HCT116 (cell line): ENCODE data around the gene SLIT1. TPM values are rescaled to one million over a fixed set of nuclear protein-coding genes. Genes with fewer than 3 reads are reported as not detected.

ENCODE experiments used
- ATAC-seq: fragments of 200-7000 bp; cut with Tn5 transposase; 2 replicates; pipeline ENCODE4 v1.9.1; 2020; ENCODE audit warnings: mild to moderate bottlenecking, moderate library complexity
- BruUV-seq: library from RNA; stranded (reverse); fragments of 400-500 nt; replicated peaks from 2 replicates; lab custom pipeline; 2021; lab: Mats Ljungman, UMichigan
- CTCF ChIA-PET: fragments of 300-600 bp; sonication (Branson Sonifier 250); formaldehyde crosslinking; loops from one replicate; lab custom pipeline; 2021; ENCODE audit warnings: antibody characterized with exemption; lab: Charles Lee
- POLR2A ChIA-PET: fragments of 300-600, 350-600 bp; sonication (Branson Sonifier 250); formaldehyde crosslinking; loops from one replicate; lab custom pipeline; 2021; ENCODE audit warnings: antibody characterized with exemption; lab: Charles Lee
- RAD21 ChIA-PET, 2 experiments: fragments of 300-600 bp; sonication (Branson Sonifier 250); formaldehyde crosslinking; loops; one replicate each; lab custom pipeline; 2023; ENCODE audit warnings: low total read pairs in 2 of 2; ENCODE audit not compliant: uncharacterized antibody in 2 of 2, unreplicated experiment in 2 of 2, low non-redundant PET in 1 of 2; lab: Charles Lee
- DNase-seq: peaks from one replicate; pipeline ENCODE4 v3.0.0-alpha.2; 2010; ENCODE audit warnings: low read depth, low spot score
- H2AFZ ChIP-seq: fragments of 200-600 bp; shearing (Covaris generic), sonication (generic); 2 replicates; pipeline ENCODE4 v1.6.1; 2017; ENCODE audit warnings: low read depth, mixed run types, mixed read lengths, antibody characterized with exemption, low read length; ENCODE audit not compliant: poor library complexity, severe bottlenecking
- H3K27ac ChIP-seq: 2 replicates; pipeline ENCODE4 v1.5.1; 2012; ENCODE audit warnings: low read depth, low read length
- H3K27me3 ChIP-seq: fragments of 200-600 bp; sonication (generic); 2 replicates; pipeline ENCODE4 v1.6.1; 2016; ENCODE audit warnings: mixed run types, low read length, mixed read lengths; ENCODE audit not compliant: insufficient read depth
- H3K36me3 ChIP-seq, 2 experiments: fragments of 200-500 bp in 1 of 2; fragments of 200-600 bp in 1 of 2; sonication (Bioruptor generic) in 1 of 2; sonication (generic) in 1 of 2; 2 replicates each; pipeline versions ENCODE4 v1.5.1 to v1.6.1; 2014 to 2016; ENCODE audit warnings: low read length in 2 of 2, inconsistent platforms in 1 of 2, mixed read lengths in 1 of 2, mixed run types in 1 of 2; ENCODE audit not compliant: insufficient read depth in 2 of 2, control insufficient read depth in 1 of 2
- H3K4me1 ChIP-seq, 2 experiments: fragments of 200-600 bp in 1 of 2; sonication (generic) in 1 of 2; 2 replicates each; pipeline versions ENCODE4 v1.5.1 to v1.6.1; 2012 to 2017; ENCODE audit warnings: low read length in 2 of 2, inconsistent platforms in 1 of 2, mild to moderate bottlenecking in 1 of 2, mixed read lengths in 1 of 2, mixed run types in 1 of 2, moderate library complexity in 1 of 2; ENCODE audit not compliant: insufficient read depth in 2 of 2, control insufficient read depth in 1 of 2
- H3K4me2 ChIP-seq: fragments of 200-600 bp; sonication (generic); 2 replicates; pipeline ENCODE4 v1.6.1; 2017; ENCODE audit warnings: mixed run types, low read length, mixed read lengths
- H3K4me3 ChIP-seq, 2 experiments: fragments of 200-600 bp in 1 of 2; sonication (generic) in 1 of 2; replicated peaks in 1 of 2; 2 replicates each; pipeline ENCODE4 v1.5.1; 2011 to 2016; ENCODE audit warnings: low read length in 2 of 2, control low read depth in 1 of 2, low read depth in 1 of 2, mild to moderate bottlenecking in 1 of 2, mixed read lengths in 1 of 2, mixed run types in 1 of 2
- H3K79me2 ChIP-seq: fragments of 200-600 bp; sonication (generic); 2 replicates; pipeline ENCODE4 v1.6.1; 2017; ENCODE audit warnings: mild to moderate bottlenecking, mixed run types, low read length, moderate library complexity, mixed read lengths; ENCODE audit not compliant: insufficient read depth
- H3K9ac ChIP-seq: fragments of 200-600 bp; sonication (generic); 2 replicates; pipeline ENCODE4 v1.6.1; 2016; ENCODE audit warnings: low read length, mixed read lengths
- H3K9me2 ChIP-seq: fragments of 200-600 bp; sonication (generic), shearing (Covaris generic); 2 replicates; pipeline ENCODE4 v1.6.1; 2017; ENCODE audit warnings: mixed run types, mild to moderate bottlenecking, moderate library complexity; ENCODE audit not compliant: insufficient read depth
- H3K9me3 ChIP-seq, 2 experiments: fragments of 200-500 bp in 1 of 2; fragments of 200-600 bp in 1 of 2; sonication (Bioruptor generic) in 1 of 2; sonication (generic) in 1 of 2; 2 replicates each; pipeline ENCODE4 v1.6.1; 2014 to 2017; ENCODE audit warnings: low read length in 2 of 2, mixed read lengths in 2 of 2, inconsistent platforms in 1 of 2, low read depth in 1 of 2, mild to moderate bottlenecking in 1 of 2, mixed run types in 1 of 2, moderate library complexity in 1 of 2; ENCODE audit not compliant: control insufficient read depth in 1 of 2, insufficient read depth in 1 of 2
- H4K20me1 ChIP-seq: fragments of 200-600 bp; sonication (generic), shearing (Covaris generic); 2 replicates; pipeline ENCODE4 v1.6.1; 2017; ENCODE audit warnings: mixed run types, mild to moderate bottlenecking, moderate library complexity; ENCODE audit not compliant: insufficient read depth
- CEBPB ChIP-seq: IDR thresholded peaks from 2 replicates; pipeline ENCODE4 v1.6.1; 2012; ENCODE audit warnings: low read depth
- ELF1 ChIP-seq: IDR thresholded peaks from 2 replicates; pipeline ENCODE4 v1.6.1; 2012; ENCODE audit warnings: low read depth, borderline replicate concordance
- FOSL1 ChIP-seq: IDR thresholded peaks from 2 replicates; pipeline ENCODE4 v1.6.1; 2012; ENCODE audit warnings: low read depth
- POLR2A ChIP-seq: IDR thresholded peaks from 2 replicates; pipeline ENCODE4 v1.7.0; 2011; ENCODE audit warnings: borderline replicate concordance; ENCODE audit not compliant: insufficient read depth, insufficient read length; ENCODE audit errors: extremely low read depth
- RAD21 ChIP-seq: IDR thresholded peaks from 2 replicates; pipeline ENCODE4 v1.6.1; 2012; ENCODE audit warnings: low read depth, mild to moderate bottlenecking
- SIN3A ChIP-seq: IDR thresholded peaks from 2 replicates; pipeline ENCODE4 v1.6.1; 2012; ENCODE audit warnings: low read depth
- SP1 ChIP-seq: IDR thresholded peaks from 2 replicates; pipeline ENCODE4 v1.6.1; 2012; ENCODE audit warnings: low read depth
- SRF ChIP-seq: IDR thresholded peaks from 2 replicates; pipeline ENCODE4 v1.6.1; 2012; ENCODE audit warnings: low read depth
- TCF7L2 ChIP-seq: IDR thresholded peaks from 2 replicates; pipeline ENCODE4 v1.7.0; 2011; ENCODE audit warnings: borderline replicate concordance, inconsistent platforms; ENCODE audit not compliant: insufficient read depth, insufficient read length; ENCODE audit errors: extremely low read depth
- YY1 ChIP-seq: IDR thresholded peaks from 2 replicates; pipeline ENCODE4 v1.6.1; 2011; ENCODE audit warnings: low read length, low read depth, moderate library complexity, mild to moderate bottlenecking; ENCODE audit not compliant: insufficient replicate concordance; ENCODE audit errors: extremely low read depth
- ZFX ChIP-seq: fragments of 450-650 bp; IDR thresholded peaks from 2 replicates; pipeline ENCODE4 v1.6.1; 2017
- intact Hi-C: fragments of 100-400 bp; cut with micrococcal nuclease; formaldehyde crosslinking; loops from 2 replicates; pipeline ENCODE4 v1.10.0; 2022
- total RNA-seq: library from RNA; stranded (reverse); gene quantifications from one replicate; pipeline ENCODE4 v1.2.1, GENCODE V29; 2021; ENCODE audit not compliant: unreplicated experiment
- TF ChIP-seq, protein P1 (sequence below), 3 experiments: fragments of 200-600 bp in 1 of 3; sonication (generic) in 1 of 3; IDR thresholded peaks in 2 of 3; conservative IDR thresholded peaks in 1 of 3; 2 replicates each; pipeline ENCODE4 v1.5.1; 2012 to 2017; ENCODE audit warnings: low read depth in 2 of 3, low read length in 2 of 3, antibody characterized with exemption in 1 of 3, borderline replicate concordance in 1 of 3, control low read depth in 1 of 3, mild to moderate bottlenecking in 1 of 3, mixed read lengths in 1 of 3, mixed run types in 1 of 3, moderate library complexity in 1 of 3; ENCODE audit not compliant: insufficient read depth in 1 of 3
- TF ChIP-seq, protein P2 (sequence below): IDR thresholded peaks from 2 replicates; pipeline ENCODE4 v1.6.1; 2012
- TF ChIP-seq, protein P3 (sequence below): IDR thresholded peaks from 2 replicates; pipeline ENCODE4 v1.6.1; 2012
- TF ChIP-seq, protein P4 (sequence below): IDR thresholded peaks from 2 replicates; pipeline ENCODE4 v1.6.1; 2012; ENCODE audit warnings: low read depth
- TF ChIP-seq, protein P5 (sequence below): IDR thresholded peaks from 2 replicates; pipeline ENCODE4 v1.6.1; 2011; ENCODE audit warnings: mild to moderate bottlenecking, low read length, moderate library complexity; ENCODE audit not compliant: insufficient replicate concordance; ENCODE audit errors: extremely low read depth

Gene SLIT1
- total RNA-seq, 1 experiment from 2014 or later = 0.42 TPM

DNA sequence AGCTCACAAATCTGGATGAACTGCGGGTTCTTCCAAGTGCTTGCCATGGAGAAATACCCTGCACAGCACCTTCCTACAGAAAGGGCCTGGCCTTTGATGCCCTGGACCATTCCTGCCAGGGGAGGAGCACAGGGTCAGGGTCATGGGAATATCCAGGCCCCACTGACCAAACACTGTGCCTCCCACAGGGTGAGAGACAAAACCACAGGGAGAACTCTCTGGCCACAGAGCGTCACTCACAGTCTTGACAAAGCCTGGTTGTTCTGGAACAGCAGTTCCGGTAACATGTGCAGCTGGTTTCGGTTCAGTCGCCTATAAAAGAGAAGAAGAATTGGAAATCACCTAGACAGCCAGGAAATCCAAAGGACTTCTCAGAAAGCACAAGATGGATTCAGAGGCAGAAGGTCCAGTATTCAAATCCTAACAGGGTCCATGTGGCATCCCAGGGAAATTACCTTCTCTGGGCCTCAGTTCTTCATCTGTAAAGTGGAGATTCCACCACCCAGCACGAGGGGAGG, 28.1 kb downstream of the SLIT1 start:
- Histone ChIP-seq H3K9me2 (peaks cover 3% of the 10 kb centered on the region; the same call in 1 of the 2 replicates), H3K27ac (no peak overlapping the region), H3K4me2 (no peak overlapping the region), H3K9ac (no peak overlapping the region), H2AFZ (no peak overlapping the region), H4K20me1 (no peaks in the 10 kb centered on the region), H3K9me3 (no peaks in the 10 kb centered on the region), H3K4me3 (no peak overlapping the region), H3K36me3 (no peaks in the 10 kb centered on the region), H3K79me2 (no peaks in the 10 kb centered on the region), H3K27me3 (no peaks in the 10 kb centered on the region), H3K4me1 (no peaks in the 10 kb centered on the region; a peak in 1 of 4 replicates)
- TF ChIP-seq, protein P1, sequence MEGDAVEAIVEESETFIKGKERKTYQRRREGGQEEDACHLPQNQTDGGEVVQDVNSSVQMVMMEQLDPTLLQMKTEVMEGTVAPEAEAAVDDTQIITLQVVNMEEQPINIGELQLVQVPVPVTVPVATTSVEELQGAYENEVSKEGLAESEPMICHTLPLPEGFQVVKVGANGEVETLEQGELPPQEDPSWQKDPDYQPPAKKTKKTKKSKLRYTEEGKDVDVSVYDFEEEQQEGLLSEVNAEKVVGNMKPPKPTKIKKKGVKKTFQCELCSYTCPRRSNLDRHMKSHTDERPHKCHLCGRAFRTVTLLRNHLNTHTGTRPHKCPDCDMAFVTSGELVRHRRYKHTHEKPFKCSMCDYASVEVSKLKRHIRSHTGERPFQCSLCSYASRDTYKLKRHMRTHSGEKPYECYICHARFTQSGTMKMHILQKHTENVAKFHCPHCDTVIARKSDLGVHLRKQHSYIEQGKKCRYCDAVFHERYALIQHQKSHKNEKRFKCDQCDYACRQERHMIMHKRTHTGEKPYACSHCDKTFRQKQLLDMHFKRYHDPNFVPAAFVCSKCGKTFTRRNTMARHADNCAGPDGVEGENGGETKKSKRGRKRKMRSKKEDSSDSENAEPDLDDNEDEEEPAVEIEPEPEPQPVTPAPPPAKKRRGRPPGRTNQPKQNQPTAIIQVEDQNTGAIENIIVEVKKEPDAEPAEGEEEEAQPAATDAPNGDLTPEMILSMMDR (IDR thresholded peaks at IDR 0.05 in 2 of 3, conservative IDR thresholded peaks at IDR 0.05 in 1 of 3; ENCODE audit: borderline replicate concordance in 1 of 3, insufficient read depth in 1 of 3, low read depth in 2 of 3, low read length in 2 of 3) = no peak
- TF ChIP-seq SRF (no peak), POLR2A (no peak), SP1 (no peak), SIN3A (no peak), CEBPB (no peak), RAD21 (no peak), YY1 (no peak), TCF7L2 (no peak), FOSL1 (no peak), ELF1 (no peak), ZFX (no peak)
- TF ChIP-seq, protein P2, sequence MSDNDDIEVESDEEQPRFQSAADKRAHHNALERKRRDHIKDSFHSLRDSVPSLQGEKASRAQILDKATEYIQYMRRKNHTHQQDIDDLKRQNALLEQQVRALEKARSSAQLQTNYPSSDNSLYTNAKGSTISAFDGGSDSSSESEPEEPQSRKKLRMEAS = no peak
- TF ChIP-seq, protein P3, sequence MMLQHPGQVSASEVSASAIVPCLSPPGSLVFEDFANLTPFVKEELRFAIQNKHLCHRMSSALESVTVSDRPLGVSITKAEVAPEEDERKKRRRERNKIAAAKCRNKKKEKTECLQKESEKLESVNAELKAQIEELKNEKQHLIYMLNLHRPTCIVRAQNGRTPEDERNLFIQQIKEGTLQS = no peak
- TF ChIP-seq, protein P4, sequence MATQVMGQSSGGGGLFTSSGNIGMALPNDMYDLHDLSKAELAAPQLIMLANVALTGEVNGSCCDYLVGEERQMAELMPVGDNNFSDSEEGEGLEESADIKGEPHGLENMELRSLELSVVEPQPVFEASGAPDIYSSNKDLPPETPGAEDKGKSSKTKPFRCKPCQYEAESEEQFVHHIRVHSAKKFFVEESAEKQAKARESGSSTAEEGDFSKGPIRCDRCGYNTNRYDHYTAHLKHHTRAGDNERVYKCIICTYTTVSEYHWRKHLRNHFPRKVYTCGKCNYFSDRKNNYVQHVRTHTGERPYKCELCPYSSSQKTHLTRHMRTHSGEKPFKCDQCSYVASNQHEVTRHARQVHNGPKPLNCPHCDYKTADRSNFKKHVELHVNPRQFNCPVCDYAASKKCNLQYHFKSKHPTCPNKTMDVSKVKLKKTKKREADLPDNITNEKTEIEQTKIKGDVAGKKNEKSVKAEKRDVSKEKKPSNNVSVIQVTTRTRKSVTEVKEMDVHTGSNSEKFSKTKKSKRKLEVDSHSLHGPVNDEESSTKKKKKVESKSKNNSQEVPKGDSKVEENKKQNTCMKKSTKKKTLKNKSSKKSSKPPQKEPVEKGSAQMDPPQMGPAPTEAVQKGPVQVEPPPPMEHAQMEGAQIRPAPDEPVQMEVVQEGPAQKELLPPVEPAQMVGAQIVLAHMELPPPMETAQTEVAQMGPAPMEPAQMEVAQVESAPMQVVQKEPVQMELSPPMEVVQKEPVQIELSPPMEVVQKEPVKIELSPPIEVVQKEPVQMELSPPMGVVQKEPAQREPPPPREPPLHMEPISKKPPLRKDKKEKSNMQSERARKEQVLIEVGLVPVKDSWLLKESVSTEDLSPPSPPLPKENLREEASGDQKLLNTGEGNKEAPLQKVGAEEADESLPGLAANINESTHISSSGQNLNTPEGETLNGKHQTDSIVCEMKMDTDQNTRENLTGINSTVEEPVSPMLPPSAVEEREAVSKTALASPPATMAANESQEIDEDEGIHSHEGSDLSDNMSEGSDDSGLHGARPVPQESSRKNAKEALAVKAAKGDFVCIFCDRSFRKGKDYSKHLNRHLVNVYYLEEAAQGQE = no peak
- TF ChIP-seq, protein P5, sequence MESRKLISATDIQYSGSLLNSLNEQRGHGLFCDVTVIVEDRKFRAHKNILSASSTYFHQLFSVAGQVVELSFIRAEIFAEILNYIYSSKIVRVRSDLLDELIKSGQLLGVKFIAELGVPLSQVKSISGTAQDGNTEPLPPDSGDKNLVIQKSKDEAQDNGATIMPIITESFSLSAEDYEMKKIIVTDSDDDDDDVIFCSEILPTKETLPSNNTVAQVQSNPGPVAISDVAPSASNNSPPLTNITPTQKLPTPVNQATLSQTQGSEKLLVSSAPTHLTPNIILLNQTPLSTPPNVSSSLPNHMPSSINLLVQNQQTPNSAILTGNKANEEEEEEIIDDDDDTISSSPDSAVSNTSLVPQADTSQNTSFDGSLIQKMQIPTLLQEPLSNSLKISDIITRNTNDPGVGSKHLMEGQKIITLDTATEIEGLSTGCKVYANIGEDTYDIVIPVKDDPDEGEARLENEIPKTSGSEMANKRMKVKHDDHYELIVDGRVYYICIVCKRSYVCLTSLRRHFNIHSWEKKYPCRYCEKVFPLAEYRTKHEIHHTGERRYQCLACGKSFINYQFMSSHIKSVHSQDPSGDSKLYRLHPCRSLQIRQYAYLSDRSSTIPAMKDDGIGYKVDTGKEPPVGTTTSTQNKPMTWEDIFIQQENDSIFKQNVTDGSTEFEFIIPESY = no peak
- no TSS peak for BruUV-seq
- no peak for ATAC-seq
- ChIA-PET POLR2A (no interaction called here), RAD21 (no interaction called here), CTCF (no interaction called here)
- DNase-seq = no peak
- intact Hi-C loops = no loop called here
